Measurements from ENCODE around the gene BTD. TPM values are rescaled to one million over a fixed set of nuclear protein-coding genes. Genes with fewer than 3 reads are reported as not detected.

BTD gene
- total and polyA plus RNA-seq, 4 donors: 13.1 to 33.3 (median 23.7) TPM

Small RNA genes within 50 kb of the gene (small RNA-seq; reads per million reads assigned to genes)
- gene MIR3134 (ENCODE audit: low replicate concordance): not detected

Other genes with a start within 250 kb of the BTD start
- 10 to 100 TPM; 42.9 to 50.3 TPM for gene METTL6, start 174.2 kb upstream of the BTD start, total RNA-seq
- 10 to 100 TPM; 30.0 to 33.8 TPM for gene METTL6, start 174.2 kb upstream of the BTD start, polyA plus RNA-seq (ENCODE audit: insufficient read length in 2 of 2)
- 10 to 100 TPM; 21.6 to 22.4 TPM for gene EAF1, start 174.1 kb upstream of the BTD start, total RNA-seq
- gene EAF1, start 174.1 kb upstream of the BTD start, polyA plus RNA-seq (ENCODE audit: insufficient read length in 2 of 2): 10 to 100 TPM; 21.8 to 27.0 TPM
- gene COLQ, start 80.0 kb upstream of the BTD start, total RNA-seq: 10 to 100 TPM in 1 of 2 donors, 1 to 10 TPM in 1; 4.2 to 10.5 TPM
- 10 to 100 TPM; 10.7 to 10.8 TPM for gene COLQ, start 80.0 kb upstream of the BTD start, polyA plus RNA-seq (ENCODE audit: insufficient read length in 2 of 2)
- 10 to 100 TPM; 24.2 to 29.4 TPM for gene HACL1, start 176 bp upstream of the BTD start, total RNA-seq
- 10 to 100 TPM; 15.6 to 16.5 TPM for gene HACL1, start 176 bp upstream of the BTD start, polyA plus RNA-seq (ENCODE audit: insufficient read length in 2 of 2)
- 10 to 100 TPM; 58.6 to 89.3 TPM for gene ANKRD28, start 196.2 kb downstream of the BTD start, total RNA-seq
- gene ANKRD28, start 196.2 kb downstream of the BTD start, polyA plus RNA-seq (ENCODE audit: insufficient read length in 2 of 2): 10 to 100 TPM; 37.8 to 42.7 TPM